ENCODE results near the gene SEC23A.
"Not testable (repeated sequence)": the region's sequence is repeated elsewhere in the genome, so short reads cannot be mapped to it uniquely, and the experiment has no call there.

Gene SEC23A

GRCh38 chr14:39060818-39061437 lies 42.1 kb downstream of the SEC23A start:
- no peaks in the 10 kb centered on the region for H4K20me1 ChIP-seq (ENCODE audit: insufficient read depth)
- no peaks in the 10 kb centered on the region for H3K27me3 ChIP-seq (ENCODE audit: insufficient read depth, low read depth)
- H3K27ac ChIP-seq = no peak overlapping the region
- no peaks in the 10 kb centered on the region for H3K4me1 ChIP-seq (ENCODE audit: low read depth, poor library complexity, severe bottlenecking)
- no peak for TF ChIP-seq CTCF (conservative IDR thresholded peaks at IDR 0.05; ENCODE audit: low read depth, low read length)
- H3K79me2 ChIP-seq (ENCODE audit: insufficient read depth, low read depth) = no peaks in the 10 kb centered on the region
- H3K9ac ChIP-seq = no peak overlapping the region
- no peak overlapping the region for H3K4me2 ChIP-seq
- no peak overlapping the region for H2AFZ ChIP-seq (ENCODE audit: low read depth)
- no peaks in the 10 kb centered on the region for H3K36me3 ChIP-seq (ENCODE audit: insufficient read depth)
- H3K4me3 ChIP-seq (IDR thresholded peaks at IDR 0.05; ENCODE audit: insufficient read depth, low read depth, low read length) = no peak overlapping the region

GRCh38 chr14:39055786-39056474 lies 47.1 kb downstream of the SEC23A start:
- H3K36me3 ChIP-seq (ENCODE audit: insufficient read depth) = no peaks in the 10 kb centered on the region

GRCh38 chr14:39052869-39053454 lies 50.1 kb downstream of the SEC23A start:
- H2AFZ ChIP-seq (ENCODE audit: low read depth); H3K4me3 ChIP-seq (IDR thresholded peaks at IDR 0.05; ENCODE audit: insufficient read depth, low read depth, low read length); H3K4me1 ChIP-seq (ENCODE audit: low read depth, poor library complexity, severe bottlenecking); H3K27me3 ChIP-seq (ENCODE audit: insufficient read depth, low read depth); H3K4me2 ChIP-seq; H3K9ac ChIP-seq; H3K27ac ChIP-seq; H3K79me2 ChIP-seq (ENCODE audit: insufficient read depth, low read depth); H3K36me3 ChIP-seq (ENCODE audit: insufficient read depth); H4K20me1 ChIP-seq (ENCODE audit: insufficient read depth): not testable (repeated sequence)

More at GRCh38 chr14:39055786-39056474, 47.1 kb downstream of the SEC23A start:
- Histone ChIP-seq H3K79me2 (ENCODE audit: insufficient read depth, low read depth) (no peaks in the 10 kb centered on the region), H2AFZ (ENCODE audit: low read depth) (no peak overlapping the region), H3K4me1 (ENCODE audit: low read depth, poor library complexity, severe bottlenecking) (no peaks in the 10 kb centered on the region), H4K20me1 (ENCODE audit: insufficient read depth) (no peaks in the 10 kb centered on the region), H3K27me3 (ENCODE audit: insufficient read depth, low read depth) (no peaks in the 10 kb centered on the region), H3K27ac (no peak overlapping the region), H3K4me3 (IDR thresholded peaks at IDR 0.05; ENCODE audit: insufficient read depth, low read depth, low read length) (no peak overlapping the region), H3K9ac (no peak overlapping the region), H3K4me2 (no peak overlapping the region)
- TF ChIP-seq CTCF (conservative IDR thresholded peaks at IDR 0.05; ENCODE audit: low read depth, low read length) = no peak

- no peaks in the 10 kb centered on the region for H4K20me1 ChIP-seq (ENCODE audit: insufficient read depth)
- H3K79me2 ChIP-seq (ENCODE audit: insufficient read depth, low read depth) = no peaks in the 10 kb centered on the region
- no peak overlapping the region for H3K9ac ChIP-seq
- H3K4me1 ChIP-seq (ENCODE audit: low read depth, poor library complexity, severe bottlenecking) = no peaks in the 10 kb centered on the region
- H3K36me3 ChIP-seq (ENCODE audit: insufficient read depth) = no peaks in the 10 kb centered on the region
- no peak overlapping the region for H3K4me2 ChIP-seq
- H2AFZ ChIP-seq (ENCODE audit: low read depth) = no peak overlapping the region
- H3K4me3 ChIP-seq (IDR thresholded peaks at IDR 0.05; ENCODE audit: insufficient read depth, low read depth, low read length) = no peak overlapping the region
- no peak overlapping the region for H3K27ac ChIP-seq
- no peak for TF ChIP-seq CTCF (conservative IDR thresholded peaks at IDR 0.05; ENCODE audit: low read depth, low read length)
- H3K27me3 ChIP-seq (ENCODE audit: insufficient read depth, low read depth) = no peaks in the 10 kb centered on the region
Measured at GRCh38 chr14:39050389-39050788, 52.6 kb downstream of the SEC23A start.

GRCh38 chr14:39045889-39046288 lies 57.1 kb downstream of the SEC23A start:
- not testable (repeated sequence) for H3K79me2 ChIP-seq (ENCODE audit: insufficient read depth, low read depth); H3K9ac ChIP-seq; H2AFZ ChIP-seq (ENCODE audit: low read depth); H3K27me3 ChIP-seq (ENCODE audit: insufficient read depth, low read depth); H3K4me1 ChIP-seq (ENCODE audit: low read depth, poor library complexity, severe bottlenecking); H4K20me1 ChIP-seq (ENCODE audit: insufficient read depth); H3K4me3 ChIP-seq (IDR thresholded peaks at IDR 0.05; ENCODE audit: insufficient read depth, low read depth, low read length); H3K4me2 ChIP-seq; H3K27ac ChIP-seq; H3K36me3 ChIP-seq (ENCODE audit: insufficient read depth)
